ENCODE results near the gene DNMT3L.
"Not testable (repeated sequence)": the region's sequence is repeated elsewhere in the genome, so short reads cannot be mapped to it uniquely, and the experiment has no call there.

The DNMT3L gene

DNA sequence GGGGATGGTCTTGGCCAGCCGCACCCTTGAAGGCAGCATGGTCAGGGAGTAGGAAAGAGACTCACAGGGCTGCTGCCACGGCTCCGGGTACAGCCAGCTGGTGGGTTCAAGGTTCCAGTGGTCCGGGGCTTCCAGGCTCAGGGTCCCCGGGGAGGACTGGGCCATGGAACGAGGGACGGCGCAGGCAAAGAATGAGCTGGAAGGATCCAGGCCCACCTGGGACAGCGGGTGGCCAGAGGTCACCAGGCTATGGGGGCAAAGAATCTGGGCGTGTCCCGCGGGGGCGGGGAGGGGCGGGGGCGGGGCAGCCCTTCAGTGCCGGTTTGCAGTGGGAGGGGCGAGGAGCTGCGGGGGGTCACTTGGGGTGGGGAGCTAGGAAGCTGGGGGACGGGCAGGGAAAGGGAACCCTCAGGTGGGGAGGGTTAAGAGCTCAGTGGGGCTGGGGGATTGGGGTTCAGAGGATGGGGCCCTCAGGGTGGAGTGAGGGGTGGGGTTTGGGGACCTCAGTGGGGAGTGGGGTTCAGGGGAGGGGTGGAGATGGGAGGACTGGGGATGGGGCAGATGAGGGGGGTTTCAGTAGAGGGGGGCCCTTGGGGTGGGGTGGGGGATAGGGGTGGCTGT lies at the start of gene DNMT3L:
Gene DNMT3L (minus strand): TSS at position 223 of the 621 bp plus-strand sequence. CDS start 638 bp downstream, outside the sequence.
- DNase-seq: no peak

DNA sequence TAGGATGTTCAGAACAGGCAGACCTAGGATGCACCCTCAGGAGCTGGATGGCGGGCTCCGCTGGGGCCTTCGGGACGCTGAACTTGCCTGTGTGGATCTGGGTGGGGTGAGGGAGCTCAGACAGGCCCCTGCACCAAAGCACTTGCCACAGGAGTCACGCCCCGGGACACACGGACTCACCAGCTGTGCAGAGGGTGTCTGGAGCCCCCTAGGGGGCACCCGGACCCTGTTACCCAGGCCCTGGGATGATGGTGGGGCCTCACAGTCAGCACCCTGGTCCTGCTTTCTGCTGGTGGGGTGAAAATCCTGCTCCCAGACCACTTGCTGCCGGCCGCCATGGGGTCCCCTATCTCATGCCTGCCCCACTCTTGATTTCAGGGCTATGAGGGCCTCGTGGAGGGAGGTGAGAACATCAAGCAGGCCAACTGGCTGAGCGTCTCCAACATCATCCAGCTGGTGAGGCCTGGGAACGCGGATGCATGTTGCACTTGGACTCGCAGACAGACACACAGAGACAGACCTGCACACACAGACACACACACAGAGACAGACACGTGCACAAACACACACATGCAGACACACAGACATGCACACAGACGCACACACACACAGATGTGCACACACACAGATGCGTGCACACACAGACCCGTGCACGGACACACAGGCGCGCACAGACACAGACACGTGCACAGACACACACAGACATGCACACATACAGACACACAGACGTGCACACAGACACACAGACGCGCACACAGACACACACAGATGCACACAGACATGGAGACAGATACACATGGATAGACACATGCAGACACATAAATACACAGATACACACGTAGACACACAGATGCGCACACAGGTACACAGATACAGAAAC lies 49.2 kb upstream of the DNMT3L start:
- DNase-seq: no peak

DNA sequence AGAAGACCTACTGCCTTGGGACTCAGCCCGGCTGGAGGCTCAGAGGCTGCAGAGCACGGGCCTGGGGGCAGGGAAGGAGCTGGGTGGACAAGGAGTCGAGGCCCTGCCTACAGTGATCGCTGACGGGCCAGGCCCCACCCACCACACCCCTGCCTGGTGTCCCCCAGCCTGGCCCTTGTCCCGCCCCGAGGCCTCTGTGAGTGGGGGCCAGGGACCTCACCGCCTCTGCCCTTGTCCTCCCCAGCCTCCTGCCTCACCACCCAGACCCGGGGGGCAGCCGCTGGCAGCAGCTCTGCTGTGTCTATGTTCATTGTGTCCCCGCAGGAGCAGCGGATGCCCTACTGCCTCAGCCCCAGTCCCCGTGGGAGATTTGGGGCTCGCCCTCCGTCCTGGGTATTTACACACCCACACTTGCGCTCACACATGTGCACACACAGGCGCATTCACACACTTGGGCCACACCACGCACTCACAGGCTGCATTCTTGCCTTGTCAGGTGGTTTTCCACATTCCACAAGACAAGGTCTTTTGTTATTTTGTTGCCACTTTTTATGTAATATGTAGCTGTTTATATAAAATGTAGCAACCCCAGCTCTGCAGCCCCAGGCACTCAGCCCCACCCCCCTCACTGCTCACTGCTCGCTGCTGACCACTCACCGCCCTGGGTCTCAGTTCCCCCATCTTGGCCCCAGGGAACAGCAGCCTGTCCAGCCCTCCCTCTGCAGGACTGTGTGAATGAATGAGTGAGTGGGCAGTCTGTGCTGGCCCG lies 45.4 kb upstream of the DNMT3L start:
- no peak for DNase-seq

DNA sequence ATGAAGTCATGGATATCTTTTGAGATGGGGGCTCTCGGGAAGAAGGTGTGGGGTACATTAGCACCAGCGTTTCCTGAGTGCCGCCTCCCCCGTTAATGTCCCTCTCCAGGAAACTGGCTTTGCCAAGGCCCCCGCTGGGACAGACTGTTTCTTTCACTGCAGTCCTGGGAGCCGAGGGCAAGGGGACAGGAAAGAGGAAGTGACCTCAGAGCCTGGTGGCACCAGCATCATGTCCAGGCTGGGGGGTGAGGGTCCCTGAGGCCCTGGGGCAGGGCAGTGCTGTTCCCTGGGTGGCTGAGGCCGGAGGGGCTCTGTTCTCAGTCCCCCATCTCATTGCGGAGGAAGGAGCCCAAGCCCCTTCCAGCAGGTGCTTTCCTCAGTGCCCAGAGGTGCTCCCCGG lies 44.0 kb upstream of the DNMT3L start:
- DNase-seq: no peak

DNA sequence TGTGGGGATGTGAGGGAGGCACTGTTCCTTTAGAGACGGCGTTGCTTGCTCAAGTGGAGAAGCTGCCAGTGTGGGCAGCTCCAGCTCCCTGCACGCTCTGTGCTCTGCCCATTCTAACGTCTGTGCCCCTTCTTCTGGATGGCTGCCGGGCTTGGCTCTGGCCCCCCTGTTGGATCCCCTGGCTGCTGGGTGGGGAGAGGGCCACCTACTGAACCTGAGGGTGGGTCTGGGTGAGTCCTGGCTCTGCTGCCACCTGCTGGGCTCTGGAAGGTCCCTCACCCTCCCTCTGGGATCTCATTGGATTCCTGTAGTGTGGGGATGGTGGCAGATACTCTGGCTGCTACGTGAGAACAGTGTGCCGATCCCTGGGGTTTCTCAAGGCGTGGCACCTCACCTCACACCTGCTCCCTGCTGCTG lies 43.2 kb upstream of the DNMT3L start:
- DNase-seq: peak; percentile 18 to 44

DNA sequence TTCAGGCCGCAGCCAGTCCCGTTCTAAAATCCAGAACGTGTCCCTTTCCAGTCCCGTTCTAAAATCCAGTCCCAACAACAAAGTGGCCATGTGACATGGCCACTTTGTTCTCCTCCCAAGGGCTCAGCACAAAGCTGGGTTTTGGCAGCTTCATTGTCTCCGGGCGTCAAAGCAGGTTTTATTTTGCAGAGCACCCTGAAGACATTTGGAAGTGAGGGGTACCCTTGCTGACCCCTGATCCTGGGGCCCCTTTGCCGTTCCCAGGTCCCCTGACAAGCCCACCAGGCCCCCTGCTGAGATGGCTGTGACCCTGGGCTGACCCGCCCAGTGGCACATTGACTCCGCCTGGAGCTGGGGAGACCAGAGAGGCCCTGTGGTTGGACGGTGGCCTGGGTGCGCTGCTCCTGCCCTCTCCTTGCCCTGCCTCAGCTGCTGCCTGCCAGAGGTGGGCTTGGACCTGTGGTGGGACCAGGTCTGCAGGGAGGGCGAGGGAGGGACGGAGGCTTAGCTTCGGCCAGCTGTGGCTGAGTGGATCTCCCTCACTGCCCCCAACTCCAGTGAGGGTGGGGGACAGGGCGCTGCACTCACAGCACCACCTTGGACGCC lies 42.4 kb upstream of the DNMT3L start:
- no peak for DNase-seq

DNA sequence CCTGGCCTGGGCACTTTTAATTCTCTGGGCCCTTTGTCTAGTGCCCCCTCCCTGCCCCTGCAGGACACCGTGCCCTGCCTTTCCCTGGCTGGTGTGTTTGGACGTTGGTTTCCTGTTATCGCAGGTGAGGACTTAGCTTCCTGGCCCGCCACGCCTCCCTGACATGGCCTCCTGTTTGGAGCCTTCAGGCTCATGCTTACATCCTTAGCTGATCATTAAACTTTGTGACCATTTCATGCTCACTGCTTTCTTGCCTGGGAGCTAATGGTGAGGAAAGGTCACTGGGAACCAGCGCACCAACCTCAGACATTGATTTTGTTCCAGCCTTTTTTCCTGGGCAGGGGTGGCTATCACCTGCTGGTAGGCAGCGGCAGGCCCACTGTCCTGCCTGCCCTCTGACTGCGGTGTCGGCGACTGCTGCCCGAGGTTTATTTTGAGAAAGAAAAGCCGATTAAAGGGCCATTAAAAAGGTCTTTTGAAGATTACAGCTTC lies 41.8 kb upstream of the DNMT3L start:
- no peak for DNase-seq

DNA sequence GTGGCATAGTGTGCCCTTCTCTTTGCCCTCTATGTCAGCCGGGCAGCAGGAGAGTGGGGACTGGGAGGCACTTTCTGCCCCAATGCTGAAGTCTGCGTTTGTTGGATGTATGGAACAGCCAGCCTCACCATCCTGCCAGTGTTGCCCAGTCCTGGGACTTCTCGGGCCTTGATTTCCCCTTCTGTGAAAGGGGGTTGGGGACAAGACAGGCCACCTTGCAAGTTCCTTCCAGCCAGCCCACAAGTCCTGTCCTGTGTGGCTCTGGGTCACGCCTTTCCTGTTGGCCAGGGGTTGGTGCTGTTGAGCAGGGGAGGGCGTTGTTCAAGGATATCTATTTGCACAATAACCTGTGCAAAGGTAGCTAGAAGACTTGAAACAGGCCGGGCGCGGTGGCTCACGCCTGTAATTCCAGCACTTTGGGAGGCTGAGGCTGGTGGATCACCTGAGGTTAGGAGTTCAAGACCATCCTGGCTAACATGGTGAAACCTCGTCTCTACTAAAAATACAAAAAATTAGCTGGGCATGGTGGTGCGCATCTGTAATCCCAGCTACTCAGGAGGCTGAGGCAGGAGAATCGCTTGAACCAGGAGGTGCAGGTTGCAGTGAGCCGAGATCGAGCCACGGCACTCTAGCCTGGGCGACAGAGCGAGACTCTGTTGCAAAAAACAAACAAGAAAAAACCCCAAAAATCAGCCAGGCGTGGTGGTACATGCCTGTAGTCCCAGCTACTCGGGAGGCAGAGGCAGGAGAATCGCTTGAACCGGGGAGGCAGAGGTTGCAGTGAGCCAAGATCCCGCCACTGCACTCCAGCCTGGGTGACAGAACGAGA lies 41.1 kb upstream of the DNMT3L start:
- not testable (repeated sequence) for DNase-seq

DNA sequence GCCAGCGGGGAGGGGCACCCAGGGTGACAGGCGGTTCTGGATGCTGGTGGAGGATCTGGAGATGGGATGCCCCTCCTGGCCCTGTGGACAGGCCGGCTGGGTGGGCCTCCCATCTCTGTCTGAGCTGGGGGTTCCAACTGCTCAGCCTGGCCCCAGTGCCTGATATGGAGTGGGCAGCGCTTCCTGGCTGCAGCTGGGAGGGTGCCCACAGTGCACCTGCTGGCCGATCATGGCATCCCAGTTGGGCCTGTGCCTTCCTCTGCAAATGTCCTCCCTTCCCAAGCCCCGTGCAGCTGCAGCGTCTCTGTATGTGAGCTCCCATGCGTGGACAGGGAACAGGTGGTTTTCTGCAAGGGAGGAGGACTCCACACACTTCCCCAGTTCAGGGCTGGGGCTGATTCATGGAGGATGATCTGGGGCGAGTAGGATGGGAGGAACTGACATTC lies 40.3 kb upstream of the DNMT3L start:
- no peak for DNase-seq

DNA sequence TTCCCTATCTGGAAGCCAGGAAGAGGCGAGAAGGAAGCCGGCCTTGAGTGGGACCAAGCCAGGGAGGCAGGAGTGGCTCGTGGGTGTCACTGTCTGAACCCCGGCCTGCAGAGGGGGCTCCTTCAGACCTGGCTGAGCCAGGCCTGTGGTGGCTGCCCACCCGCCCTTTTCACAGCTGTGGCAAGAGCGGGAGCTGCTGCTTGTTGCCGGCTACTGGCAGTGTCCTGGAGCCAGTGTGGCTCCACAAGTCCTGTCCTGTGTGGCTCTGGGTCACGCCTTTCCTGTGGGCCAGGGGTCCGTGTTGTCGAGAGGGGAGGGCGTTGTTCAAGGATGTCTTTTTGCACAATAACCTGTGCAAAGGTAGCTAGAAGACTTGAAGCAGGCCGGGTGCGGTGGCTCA lies 39.4 kb upstream of the DNMT3L start:
- no peak for DNase-seq

DNA sequence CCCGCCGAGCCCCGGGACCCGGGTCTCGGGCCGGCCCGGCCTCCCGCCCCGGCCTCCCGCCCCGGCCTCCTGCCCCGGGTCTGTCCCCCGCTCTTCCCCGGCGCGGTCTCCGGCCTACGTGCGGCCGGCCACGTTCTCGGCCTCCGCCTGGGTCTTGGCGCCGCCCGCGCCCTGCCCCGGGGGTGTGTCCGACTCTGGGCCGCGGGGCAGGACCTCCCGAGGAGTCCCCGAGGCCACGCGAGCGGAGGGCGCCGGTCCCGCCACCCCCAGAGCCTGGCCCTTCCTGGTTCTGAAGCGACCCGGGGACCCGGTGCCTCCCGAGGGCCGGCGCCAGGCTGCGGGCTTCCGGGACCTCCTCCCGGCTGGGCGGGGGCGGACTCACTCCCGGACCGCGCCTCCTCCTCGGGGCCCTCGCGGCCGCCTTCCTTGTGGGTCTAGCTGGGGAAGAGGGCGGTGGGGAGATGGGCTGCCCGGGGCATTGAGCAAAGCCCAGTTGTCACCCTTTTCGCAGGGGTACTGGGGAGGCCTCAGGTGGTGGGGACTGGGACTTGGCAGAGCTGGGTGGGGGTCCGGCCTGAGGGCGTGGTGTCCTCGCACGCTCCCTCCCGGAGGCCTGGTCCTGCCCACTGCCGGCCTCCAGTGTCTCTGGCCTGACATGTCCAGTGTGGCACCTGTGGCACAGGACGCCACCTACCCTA lies 38.7 kb upstream of the DNMT3L start:
- DNase-seq: no peak

DNA sequence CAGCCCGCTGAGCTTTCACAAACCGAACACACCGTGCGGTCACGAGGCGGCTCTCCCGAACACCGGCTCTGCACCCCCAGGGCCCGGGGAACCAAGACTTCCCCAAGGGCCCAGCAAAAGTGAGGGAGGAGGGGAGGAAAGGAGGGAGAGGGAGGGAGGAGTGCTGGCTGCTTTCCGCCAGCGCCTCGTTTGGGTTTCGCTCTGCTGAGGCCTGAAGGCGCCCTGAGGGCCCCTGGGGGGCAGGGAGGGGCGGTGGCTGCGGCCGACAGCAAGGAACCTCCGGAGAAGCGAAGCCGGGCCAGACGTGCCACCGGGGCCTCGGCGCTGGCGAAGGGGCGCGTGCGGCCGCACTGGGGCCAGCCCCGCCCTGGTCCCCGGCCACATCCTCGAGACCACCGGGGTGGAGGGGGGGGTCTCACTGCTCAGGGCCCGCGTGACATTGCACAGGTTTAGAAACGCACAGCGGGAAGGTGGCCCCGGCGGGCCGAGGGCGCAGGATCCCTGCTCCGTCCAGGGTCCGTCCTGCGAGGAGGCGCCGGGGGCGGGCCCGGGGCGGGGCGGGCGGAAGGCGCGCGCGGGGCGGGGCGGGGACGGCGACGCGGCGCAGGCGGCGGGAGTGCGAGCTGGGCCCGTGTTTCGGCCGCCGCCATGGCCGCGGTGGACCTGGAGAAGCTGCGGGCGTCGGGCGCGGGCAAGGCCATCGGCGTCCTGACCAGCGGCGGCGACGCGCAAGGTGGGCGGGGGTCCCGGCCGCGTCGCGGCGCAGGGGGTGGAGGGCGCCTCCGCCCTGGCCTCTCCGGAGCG lies 38.0 kb upstream of the DNMT3L start, which contains the start of gene PFKL:
Gene PFKL (plus strand): TSS at position 596 of the 804 bp plus-strand sequence. CDS start 53 bp downstream, at position 649.
- DNase-seq: peak in 1 of 2 experiments; percentile 24

DNA sequence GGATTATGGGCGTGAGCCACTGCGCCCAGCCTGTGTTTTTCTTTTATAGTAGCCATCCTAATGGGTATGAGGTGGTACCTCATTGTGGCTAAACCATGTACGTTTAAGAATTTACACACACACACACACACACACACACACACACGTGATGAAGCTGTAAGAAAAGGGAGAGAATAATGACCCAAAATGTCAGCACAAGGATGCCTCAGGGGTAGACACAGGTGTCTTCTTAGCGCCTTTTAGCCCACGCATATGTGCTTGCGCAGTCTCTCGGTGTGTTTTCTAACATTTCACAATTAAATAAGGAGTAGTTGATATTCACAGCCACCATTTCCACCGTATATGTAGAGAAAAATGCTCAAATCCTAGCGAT lies 37.4 kb upstream of the DNMT3L start:
- DNase-seq: no peak

DNA sequence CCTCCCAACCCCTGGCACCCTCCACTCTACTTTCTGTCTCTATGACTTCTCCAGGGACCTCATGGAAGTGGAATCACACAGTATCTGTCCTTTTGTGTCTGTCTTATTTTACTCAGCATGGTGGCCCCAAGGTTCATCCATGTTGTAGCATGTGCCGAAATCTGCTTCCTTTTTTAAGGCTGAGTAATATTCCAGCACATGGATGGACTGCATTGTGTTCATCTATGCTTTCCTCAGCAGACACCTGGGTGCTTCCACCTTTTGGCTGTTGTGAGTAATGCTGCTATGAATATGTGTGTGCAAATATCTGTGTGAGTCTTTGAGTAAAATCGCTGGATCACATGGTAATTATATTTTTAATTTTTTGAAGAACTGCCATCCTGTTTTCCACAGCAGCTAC lies 36.6 kb upstream of the DNMT3L start:
- DNase-seq: no peak

DNA sequence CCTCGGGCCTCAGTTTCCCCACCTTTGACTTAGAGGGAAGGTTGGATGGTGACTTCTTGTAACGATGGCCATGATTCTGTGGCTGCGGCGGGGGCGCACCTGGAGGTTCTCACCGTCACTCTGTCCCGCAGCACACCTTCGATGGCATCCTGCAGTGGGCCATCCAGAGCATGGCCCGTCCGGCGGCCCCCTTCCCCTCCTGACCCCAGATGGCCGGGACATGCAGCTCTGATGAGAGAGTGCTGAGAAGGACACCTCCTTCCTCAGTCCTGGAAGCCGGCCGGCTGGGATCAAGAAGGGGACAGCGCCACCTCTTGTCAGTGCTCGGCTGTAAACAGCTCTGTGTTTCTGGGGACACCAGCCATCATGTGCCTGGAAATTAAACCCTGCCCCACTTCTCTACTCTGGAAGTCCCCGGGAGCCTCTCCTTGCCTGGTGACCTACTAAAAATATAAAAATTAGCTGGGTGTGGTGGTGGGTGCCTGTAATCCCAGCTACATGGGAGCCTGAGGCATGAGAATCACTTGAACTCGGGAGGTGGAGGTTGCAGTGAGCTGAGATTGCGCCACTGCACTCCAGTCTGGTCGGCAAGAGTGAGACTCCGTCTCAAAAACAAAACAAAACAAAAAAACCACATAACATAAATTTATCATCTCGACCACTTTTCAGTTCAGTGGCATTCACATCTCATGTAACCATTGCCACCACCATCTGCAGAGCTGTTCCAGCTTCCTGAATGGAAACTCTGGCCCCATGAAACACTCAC lies 36.0 kb upstream of the DNMT3L start:
- peak; percentile 55 to 70 for DNase-seq

DNA sequence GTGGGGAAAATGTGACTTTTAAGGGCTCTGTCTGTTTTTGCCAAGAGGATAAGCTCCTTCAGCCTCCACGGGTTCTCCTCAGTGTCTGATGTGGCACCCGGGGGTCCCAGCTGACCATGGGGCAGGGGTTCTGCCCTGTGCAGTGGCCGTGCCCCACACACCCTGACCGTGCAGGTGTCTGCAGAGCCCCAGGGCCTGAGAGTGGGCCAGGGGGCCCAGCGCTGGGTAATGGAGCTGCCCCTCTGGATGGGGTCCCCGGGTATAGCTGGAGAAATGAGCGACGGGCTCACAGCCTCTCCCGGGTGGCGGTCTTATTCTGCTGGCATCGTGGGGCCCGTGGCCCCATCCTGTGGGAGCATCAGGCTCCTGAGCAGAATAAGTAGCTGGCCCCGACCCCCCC lies 35.2 kb upstream of the DNMT3L start:
- no peak for DNase-seq

DNA sequence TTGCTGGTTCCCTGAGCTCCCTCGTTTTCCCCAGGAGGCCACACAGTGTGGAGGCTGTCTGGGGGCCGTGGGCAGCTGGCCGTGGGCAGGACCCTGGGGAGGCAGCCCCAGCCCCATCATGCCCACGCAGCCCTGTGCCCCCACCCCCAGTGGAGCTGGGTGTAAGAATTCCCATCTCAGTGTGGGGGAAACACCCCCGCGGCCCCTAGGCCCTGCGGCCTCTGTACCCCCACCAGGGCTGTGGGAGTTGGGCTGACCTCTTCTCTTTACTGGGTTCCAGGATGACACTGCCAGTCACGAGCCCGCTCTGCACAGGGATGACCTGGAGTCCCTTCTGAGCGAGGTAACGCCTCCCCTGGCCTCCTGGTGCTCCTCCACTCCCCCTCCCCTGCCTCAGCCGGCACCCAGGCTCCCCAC lies 34.4 kb upstream of the DNMT3L start:
- DNase-seq: no peak

DNA sequence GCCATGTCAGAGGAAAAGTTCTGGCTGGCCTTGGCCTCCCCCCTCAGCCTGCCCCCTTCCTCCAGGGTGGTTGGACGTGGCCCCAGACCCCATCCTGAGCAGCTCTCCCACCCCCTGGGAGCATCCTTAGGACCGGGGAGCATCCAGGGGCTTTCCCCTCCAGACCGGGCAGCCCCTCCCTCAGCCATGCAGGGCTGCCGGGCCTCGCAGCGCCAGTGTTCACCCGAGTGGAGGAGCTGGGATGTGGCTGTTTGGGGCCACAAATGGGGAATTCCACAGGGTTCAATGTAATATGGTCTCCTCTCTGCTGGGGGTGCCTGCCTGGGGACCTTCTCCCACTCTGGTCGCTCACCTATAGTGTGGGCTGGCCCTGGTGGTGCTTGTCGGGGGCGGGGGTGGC lies 33.9 kb upstream of the DNMT3L start:
- DNase-seq: no peak

DNA sequence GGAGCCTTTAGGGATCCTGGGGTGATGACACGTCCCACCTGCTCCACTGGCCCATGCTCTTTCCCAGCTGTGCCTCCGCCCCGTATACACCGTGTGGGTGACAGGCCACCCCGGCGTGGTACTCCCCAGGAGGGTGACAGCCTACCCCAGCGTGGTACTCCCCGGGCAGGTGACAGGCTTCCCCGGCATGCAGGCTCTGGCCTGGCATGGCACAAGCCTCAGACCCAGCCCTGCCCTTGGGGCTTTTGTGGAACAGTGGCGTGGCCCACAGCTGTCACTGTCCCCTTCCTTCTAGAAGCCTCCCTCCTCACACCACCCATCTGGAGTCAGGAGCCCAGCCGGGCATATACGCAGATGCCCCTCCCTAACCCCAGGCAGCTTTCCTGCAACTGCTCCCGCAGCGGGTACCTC lies 33.5 kb upstream of the DNMT3L start:
- DNase-seq: no peak
